Erythroblast (primary cell): ENCODE measurements around the gene ACOT7.

Source experiments
- GATA1 ChIP-seq: IDR thresholded peaks from 2 replicates; pipeline ENCODE4 v1.6.1; 2011; ENCODE audit warnings: low read depth, mild to moderate bottlenecking, control low read depth, low read length, moderate library complexity
- POLR2A ChIP-seq: IDR thresholded peaks from 2 replicates; pipeline ENCODE4 v1.6.1; 2011; ENCODE audit warnings: mild to moderate bottlenecking, low read length

DNA sequence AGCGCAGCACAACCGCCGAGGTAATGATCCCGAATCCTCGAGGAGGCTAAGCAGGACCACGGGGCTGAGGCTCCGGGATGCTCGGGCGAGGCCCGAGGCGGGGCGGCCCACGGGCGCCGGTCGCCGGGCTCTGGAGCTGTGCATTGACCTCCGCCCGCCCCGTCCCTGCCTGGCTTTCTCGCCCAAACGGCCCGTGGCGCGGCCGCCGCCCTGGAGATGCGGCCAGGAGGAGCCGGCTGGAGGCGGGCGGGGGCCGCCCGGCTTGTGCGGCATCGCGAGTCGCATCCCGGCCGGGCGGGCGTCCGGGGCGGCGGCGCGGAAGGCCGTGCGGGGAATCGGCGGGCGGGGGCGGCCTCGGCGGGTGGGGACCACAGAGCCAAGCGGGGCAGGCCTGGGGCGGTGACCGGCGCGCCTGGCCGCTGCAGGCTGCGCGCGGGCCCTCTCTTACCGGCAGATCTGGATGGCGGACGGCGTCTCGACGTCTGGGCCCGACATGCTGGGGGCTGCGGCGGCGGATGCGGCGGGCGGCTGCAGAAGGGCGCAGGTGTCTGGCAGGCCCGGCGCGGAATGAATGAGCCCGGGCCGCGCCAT lies 663 bp downstream of the ACOT7 start:
- TF ChIP-seq GATA1 (no peak), POLR2A (no peak)
